C4-2B (cell line): ENCODE data around the gene AFF2.

Source experiments
- CTCF ChIP-seq: fragments of 450-650 bp; conservative IDR thresholded peaks from 2 replicates; pipeline ENCODE4 v1.5.1; 2017; ENCODE audit warnings: mild to moderate bottlenecking
- ZFX ChIP-seq: fragments of 450-650 bp; IDR thresholded peaks from 2 replicates; pipeline ENCODE4 v1.6.1; 2017

- TF ChIP-seq CTCF (no peak), ZFX (no peak)
These were observed 479.4 kb downstream of the AFF2 start for GRCh38 chrX:148979786-148980185.
